ENCODE results near the gene FOXK1.

Gene FOXK1

GRCh38 chr7:4722960-4723630 is 41.0 kb downstream of the FOXK1 start:
- Histone ChIP-seq H3K79me2 (ENCODE audit: control insufficient read depth, insufficient read depth, low read length, unreplicated experiment) (peaks cover 68% of the 10 kb centered on the region), H2AFZ (ENCODE audit: low read length, unreplicated experiment) (no peak overlapping the region), H3K27ac (ENCODE audit: low read depth, low read length) (no peak overlapping the region), H3K4me3 (ENCODE audit: low read depth, low read length) (no peak overlapping the region), H3K36me3 (ENCODE audit: insufficient read depth, low read length) (no peaks in the 10 kb centered on the region), H3K4me1 (ENCODE audit: control insufficient read depth, insufficient read depth, low read length, unreplicated experiment) (peaks cover 14% of the 10 kb centered on the region), H3K27me3 (ENCODE audit: insufficient read depth, low read length) (no peaks in the 10 kb centered on the region)

- no peaks in the 10 kb centered on the region for H3K27me3 ChIP-seq (ENCODE audit: insufficient read depth, low read length)
- no peak overlapping the region for H2AFZ ChIP-seq (ENCODE audit: low read length, unreplicated experiment)
- no peaks in the 10 kb centered on the region for H3K36me3 ChIP-seq (ENCODE audit: insufficient read depth, low read length)
- H3K4me3 ChIP-seq (ENCODE audit: low read depth, low read length): peak overlapping the region; percentile 82
- peaks cover 74% of the 10 kb centered on the region for H3K79me2 ChIP-seq (ENCODE audit: control insufficient read depth, insufficient read depth, low read length, unreplicated experiment)
- H3K27ac ChIP-seq (ENCODE audit: low read depth, low read length): peak overlapping the region; percentile 95
- peaks cover 14% of the 10 kb centered on the region for H3K4me1 ChIP-seq (ENCODE audit: control insufficient read depth, insufficient read depth, low read length, unreplicated experiment)
Measured at GRCh38 chr7:4724648-4725013, 42.5 kb downstream of the FOXK1 start.

GRCh38 chr7:4725014-4725849 is 43.1 kb downstream of the FOXK1 start:
- H3K36me3 ChIP-seq (ENCODE audit: insufficient read depth, low read length): no peaks in the 10 kb centered on the region
- peaks cover 71% of the 10 kb centered on the region for H3K79me2 ChIP-seq (ENCODE audit: control insufficient read depth, insufficient read depth, low read length, unreplicated experiment)
- H2AFZ ChIP-seq (ENCODE audit: low read length, unreplicated experiment): no peak overlapping the region
- H3K4me3 ChIP-seq (ENCODE audit: low read depth, low read length): peak overlapping the region; percentile 82
- peaks cover 14% of the 10 kb centered on the region for H3K4me1 ChIP-seq (ENCODE audit: control insufficient read depth, insufficient read depth, low read length, unreplicated experiment)
- H3K27ac ChIP-seq (ENCODE audit: low read depth, low read length): peak overlapping the region; percentile 95
- H3K27me3 ChIP-seq (ENCODE audit: insufficient read depth, low read length): no peaks in the 10 kb centered on the region

GRCh38 chr7:4725850-4726450 is 43.9 kb downstream of the FOXK1 start:
- H3K4me1 ChIP-seq (ENCODE audit: control insufficient read depth, insufficient read depth, low read length, unreplicated experiment): peaks cover 14% of the 10 kb centered on the region

GRCh38 chr7:4726566-4726965 is 44.5 kb downstream of the FOXK1 start:
- H3K4me1 ChIP-seq (ENCODE audit: control insufficient read depth, insufficient read depth, low read length, unreplicated experiment): peaks cover 14% of the 10 kb centered on the region
- H3K79me2 ChIP-seq (ENCODE audit: control insufficient read depth, insufficient read depth, low read length, unreplicated experiment): peaks cover 72% of the 10 kb centered on the region

More at GRCh38 chr7:4725850-4726450, 43.9 kb downstream of the FOXK1 start:
- no peak overlapping the region for H2AFZ ChIP-seq (ENCODE audit: low read length, unreplicated experiment)
- peak overlapping the region; percentile 95 for H3K27ac ChIP-seq (ENCODE audit: low read depth, low read length)
- H3K36me3 ChIP-seq (ENCODE audit: insufficient read depth, low read length): no peaks in the 10 kb centered on the region
- no peaks in the 10 kb centered on the region for H3K27me3 ChIP-seq (ENCODE audit: insufficient read depth, low read length)
- H3K4me3 ChIP-seq (ENCODE audit: low read depth, low read length): peak overlapping the region; percentile 82
- peaks cover 72% of the 10 kb centered on the region for H3K79me2 ChIP-seq (ENCODE audit: control insufficient read depth, insufficient read depth, low read length, unreplicated experiment)

GRCh38 chr7:4727914-4728705 is 46.0 kb downstream of the FOXK1 start:
- H3K36me3 ChIP-seq (ENCODE audit: insufficient read depth, low read length): no peaks in the 10 kb centered on the region
- no peak overlapping the region for H3K4me3 ChIP-seq (ENCODE audit: low read depth, low read length)
- H3K27me3 ChIP-seq (ENCODE audit: insufficient read depth, low read length): no peaks in the 10 kb centered on the region
- H3K27ac ChIP-seq (ENCODE audit: low read depth, low read length): no peak overlapping the region
- H3K4me1 ChIP-seq (ENCODE audit: control insufficient read depth, insufficient read depth, low read length, unreplicated experiment): peaks cover 14% of the 10 kb centered on the region
- H2AFZ ChIP-seq (ENCODE audit: low read length, unreplicated experiment): no peak overlapping the region
- H3K79me2 ChIP-seq (ENCODE audit: control insufficient read depth, insufficient read depth, low read length, unreplicated experiment): peaks cover 68% of the 10 kb centered on the region

More at GRCh38 chr7:4726566-4726965, 44.5 kb downstream of the FOXK1 start:
- peak overlapping the region; percentile 95; the same call in 1 of the 2 replicates for H3K27ac ChIP-seq (ENCODE audit: low read depth, low read length)
- no peak overlapping the region for H2AFZ ChIP-seq (ENCODE audit: low read length, unreplicated experiment)
- H3K36me3 ChIP-seq (ENCODE audit: insufficient read depth, low read length): no peaks in the 10 kb centered on the region
- no peaks in the 10 kb centered on the region for H3K27me3 ChIP-seq (ENCODE audit: insufficient read depth, low read length)
- no peak overlapping the region for H3K4me3 ChIP-seq (ENCODE audit: low read depth, low read length)

- Histone ChIP-seq H3K79me2 (ENCODE audit: control insufficient read depth, insufficient read depth, low read length, unreplicated experiment) (peaks cover 64% of the 10 kb centered on the region), H3K27ac (ENCODE audit: low read depth, low read length) (no peak overlapping the region), H3K27me3 (ENCODE audit: insufficient read depth, low read length) (no peaks in the 10 kb centered on the region), H2AFZ (ENCODE audit: low read length, unreplicated experiment) (no peak overlapping the region), H3K4me1 (ENCODE audit: control insufficient read depth, insufficient read depth, low read length, unreplicated experiment) (peaks cover 11% of the 10 kb centered on the region), H3K36me3 (ENCODE audit: insufficient read depth, low read length) (no peaks in the 10 kb centered on the region), H3K4me3 (ENCODE audit: low read depth, low read length) (no peak overlapping the region)
Measured at GRCh38 chr7:4729266-4729665, 47.2 kb downstream of the FOXK1 start.

GRCh38 chr7:4730276-4730675 is 48.2 kb downstream of the FOXK1 start:
- no peak overlapping the region for H3K27ac ChIP-seq (ENCODE audit: low read depth, low read length)

GRCh38 chr7:4730971-4731370 is 48.9 kb downstream of the FOXK1 start:
- Histone ChIP-seq H3K27ac (ENCODE audit: low read depth, low read length) (no peak overlapping the region), H3K4me3 (ENCODE audit: low read depth, low read length) (no peak overlapping the region), H3K79me2 (ENCODE audit: control insufficient read depth, insufficient read depth, low read length, unreplicated experiment) (peaks cover 68% of the 10 kb centered on the region), H3K27me3 (ENCODE audit: insufficient read depth, low read length) (no peaks in the 10 kb centered on the region), H3K4me1 (ENCODE audit: control insufficient read depth, insufficient read depth, low read length, unreplicated experiment) (peaks cover 2% of the 10 kb centered on the region), H2AFZ (ENCODE audit: low read length, unreplicated experiment) (no peak overlapping the region), H3K36me3 (ENCODE audit: insufficient read depth, low read length) (no peaks in the 10 kb centered on the region)

More at GRCh38 chr7:4730276-4730675, 48.2 kb downstream of the FOXK1 start:
- peaks cover 6% of the 10 kb centered on the region for H3K4me1 ChIP-seq (ENCODE audit: control insufficient read depth, insufficient read depth, low read length, unreplicated experiment)
- H3K4me3 ChIP-seq (ENCODE audit: low read depth, low read length): no peak overlapping the region
- no peaks in the 10 kb centered on the region for H3K27me3 ChIP-seq (ENCODE audit: insufficient read depth, low read length)
- H2AFZ ChIP-seq (ENCODE audit: low read length, unreplicated experiment): no peak overlapping the region
- H3K79me2 ChIP-seq (ENCODE audit: control insufficient read depth, insufficient read depth, low read length, unreplicated experiment): peaks cover 69% of the 10 kb centered on the region
- no peaks in the 10 kb centered on the region for H3K36me3 ChIP-seq (ENCODE audit: insufficient read depth, low read length)

- H3K27me3 ChIP-seq (ENCODE audit: insufficient read depth, low read length): no peaks in the 10 kb centered on the region
- no peak overlapping the region for H3K27ac ChIP-seq (ENCODE audit: low read depth, low read length)
- no peaks in the 10 kb centered on the region for H3K36me3 ChIP-seq (ENCODE audit: insufficient read depth, low read length)
- H2AFZ ChIP-seq (ENCODE audit: low read length, unreplicated experiment): no peak overlapping the region
- H3K4me3 ChIP-seq (ENCODE audit: low read depth, low read length): no peak overlapping the region
- H3K4me1 ChIP-seq (ENCODE audit: control insufficient read depth, insufficient read depth, low read length, unreplicated experiment): no peaks in the 10 kb centered on the region
- peaks cover 64% of the 10 kb centered on the region for H3K79me2 ChIP-seq (ENCODE audit: control insufficient read depth, insufficient read depth, low read length, unreplicated experiment)
Measured at GRCh38 chr7:4731803-4732202, 49.7 kb downstream of the FOXK1 start.

Data from ACC112 (cell line).